Mononuclear cell (primary cell): ENCODE measurements around the gene ACTL7A. TPM values are rescaled to one million over a fixed set of nuclear protein-coding genes. Genes with fewer than 3 reads are reported as not detected.
"Not testable (repeated sequence)": the region's sequence is repeated elsewhere in the genome, so short reads cannot be mapped to it uniquely, and the experiment has no call there.

ENCODE experiments used
- H3K27me3 ChIP-seq: 2 replicates; pipeline ENCODE4 v1.6.0; 2011; ENCODE audit warnings: low read length, control low read depth; ENCODE audit not compliant: insufficient read depth
- H3K4me1 ChIP-seq: 2 replicates; pipeline ENCODE4 v1.5.1; 2011; ENCODE audit warnings: mild to moderate bottlenecking, low read length, control low read depth; ENCODE audit not compliant: insufficient read depth
- H3K4me3 ChIP-seq: 2 replicates; pipeline ENCODE4 v1.5.1; 2011; ENCODE audit warnings: mild to moderate bottlenecking, low read length, moderate library complexity
- H3K9me3 ChIP-seq: 2 replicates; pipeline ENCODE4 v1.5.1; 2011; ENCODE audit warnings: low read depth, mild to moderate bottlenecking, control low read depth, low read length
- total RNA-seq: library from RNA; depleted of rRNA; stranded (reverse); fragments of >200 nt; gene quantifications from one replicate; pipeline ENCODE4 v1.2.3, GENCODE V29; 2012

ACTL7A gene
- total RNA-seq, 1 donor: not detected

GRCh38 chr9:108838017-108838416 lies 24.0 kb upstream of the ACTL7A start:
- H3K4me3 ChIP-seq: no peak overlapping the region

GRCh38 chr9:108839561-108839960 lies 22.5 kb upstream of the ACTL7A start:
- not testable (repeated sequence) for H3K4me3 ChIP-seq, H3K9me3 ChIP-seq, H3K27me3 ChIP-seq
- H3K4me1 ChIP-seq: peaks cover 33% of the 10 kb centered on the region

More at GRCh38 chr9:108838017-108838416, 24.0 kb upstream of the ACTL7A start:
- Histone ChIP-seq H3K4me1 (peaks cover 32% of the 10 kb centered on the region), H3K27me3 (no peaks in the 10 kb centered on the region), H3K9me3 (no peaks in the 10 kb centered on the region)

DNA sequence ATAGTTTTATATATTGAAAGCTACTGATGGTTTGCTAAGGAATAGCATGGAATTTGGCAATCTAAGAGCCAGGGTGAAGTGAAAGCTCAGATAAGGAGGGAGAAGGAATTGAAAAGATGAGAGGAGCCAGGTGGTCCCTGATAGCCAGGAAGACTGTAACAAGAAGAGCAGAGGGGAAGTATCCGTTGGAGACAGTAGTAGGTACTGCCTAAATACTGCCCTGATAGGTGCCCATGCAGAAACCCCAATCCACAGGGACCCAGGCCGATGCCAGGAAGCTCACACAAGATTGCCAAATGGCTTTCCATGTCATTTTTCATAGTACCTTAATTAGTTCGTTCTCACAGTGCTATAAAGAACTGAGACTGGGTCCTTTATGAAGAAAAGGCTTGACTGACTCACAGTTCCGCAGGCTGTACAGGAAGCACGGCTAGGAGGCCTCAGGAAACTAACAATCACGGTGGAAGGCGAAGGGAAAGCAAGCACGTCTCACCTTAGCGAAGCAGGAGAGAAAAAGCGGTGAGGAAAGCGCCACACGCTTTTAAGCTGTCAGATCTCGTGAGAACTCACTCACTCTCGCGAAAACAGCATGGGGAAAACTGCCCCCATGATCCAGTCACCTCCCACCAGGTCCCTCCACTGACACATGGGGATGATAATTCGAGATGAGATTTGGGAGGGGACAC lies 19.3 kb upstream of the ACTL7A start:
- Histone ChIP-seq H3K27me3 (no peaks in the 10 kb centered on the region), H3K9me3 (no peaks in the 10 kb centered on the region), H3K4me3 (peak overlapping the region; percentile 19), H3K4me1 (peaks cover 20% of the 10 kb centered on the region)

DNA sequence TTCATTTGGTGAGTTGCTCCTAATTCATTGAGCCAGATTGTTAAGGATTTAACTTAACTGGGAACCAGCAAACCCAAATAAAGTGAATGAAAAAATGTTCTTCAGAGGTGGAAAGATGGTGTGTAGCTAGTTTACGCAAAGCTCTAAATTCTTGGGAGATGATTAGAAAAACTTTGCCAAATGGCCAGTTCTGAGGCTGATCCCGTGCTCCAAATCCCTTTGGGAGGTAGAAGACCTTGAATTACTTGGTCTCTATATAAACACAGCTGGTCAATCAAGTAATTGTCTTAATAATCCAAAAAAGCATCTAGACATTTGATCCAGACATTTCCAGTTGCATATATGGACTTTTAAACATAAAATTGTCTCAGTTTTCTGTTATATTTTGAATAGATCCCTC lies 17.7 kb upstream of the ACTL7A start:
- H3K9me3 ChIP-seq: no peaks in the 10 kb centered on the region
- H3K4me1 ChIP-seq: peaks cover 20% of the 10 kb centered on the region
- H3K4me3 ChIP-seq: no peak overlapping the region
- no peaks in the 10 kb centered on the region for H3K27me3 ChIP-seq

DNA sequence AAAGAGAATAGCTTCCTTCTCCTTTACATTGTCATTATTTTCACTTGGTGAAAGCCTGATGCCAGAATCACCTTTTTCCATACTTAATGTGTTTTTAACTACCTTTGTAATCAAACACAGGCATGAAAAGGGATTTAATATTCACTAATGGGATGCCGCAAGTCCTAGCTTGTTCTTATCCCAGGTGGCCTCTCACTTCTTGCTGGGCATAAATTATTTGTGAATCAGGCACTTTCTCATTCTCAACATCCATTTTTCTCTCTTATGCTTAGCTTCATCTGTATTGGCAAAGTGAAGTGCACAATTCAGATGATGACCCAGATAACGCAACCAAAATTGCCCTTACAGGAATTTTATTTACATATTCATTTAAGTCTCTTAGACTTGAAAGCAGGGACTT lies 17.2 kb upstream of the ACTL7A start:
- Histone ChIP-seq H3K4me3 (no peak overlapping the region), H3K4me1 (peaks cover 20% of the 10 kb centered on the region), H3K9me3 (no peaks in the 10 kb centered on the region), H3K27me3 (no peaks in the 10 kb centered on the region)

DNA sequence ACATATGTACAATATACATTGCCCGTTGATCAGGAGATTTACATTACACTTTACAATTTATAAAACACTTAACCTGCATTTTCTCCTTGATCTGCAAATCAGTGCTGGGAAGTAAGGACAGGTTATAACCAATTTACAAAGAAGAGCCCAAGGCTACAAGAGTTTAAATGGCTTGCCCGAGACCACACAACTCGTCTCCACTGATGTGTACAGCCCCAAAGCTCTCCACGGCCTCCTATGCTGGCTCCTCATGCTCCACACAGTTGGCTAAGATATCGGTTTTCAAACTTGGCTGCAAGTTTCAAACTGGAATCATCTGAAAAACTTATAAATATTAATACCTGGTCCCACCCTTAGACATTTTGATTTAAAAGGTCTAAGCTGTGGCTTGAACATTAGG lies 16.6 kb upstream of the ACTL7A start:
- peaks cover 20% of the 10 kb centered on the region for H3K4me1 ChIP-seq

DNA sequence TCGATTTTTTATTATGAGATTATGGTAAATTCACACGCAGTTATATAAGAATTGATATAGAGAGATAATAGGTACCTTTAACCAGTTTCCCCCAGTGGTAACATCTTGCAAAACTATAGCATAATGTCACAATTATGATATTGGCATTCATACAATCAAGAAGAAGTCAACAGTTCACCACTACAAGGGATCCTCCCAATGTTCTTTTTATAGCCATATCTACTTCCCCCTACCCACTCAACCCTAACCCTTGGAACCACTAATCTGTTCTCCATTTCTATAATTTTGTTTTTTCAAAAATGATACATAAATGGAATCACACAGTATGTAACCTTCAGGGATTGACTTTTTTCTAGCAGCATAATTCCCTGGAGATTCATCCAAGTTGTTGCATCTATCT lies 16.1 kb upstream of the ACTL7A start:
- Histone ChIP-seq H3K4me1 (peaks cover 20% of the 10 kb centered on the region), H3K4me3 (no peak overlapping the region), H3K9me3 (no peaks in the 10 kb centered on the region), H3K27me3 (no peaks in the 10 kb centered on the region)

More for the DNA sequence above, 16.6 kb upstream of the ACTL7A start:
- Histone ChIP-seq H3K4me3 (no peak overlapping the region), H3K9me3 (no peaks in the 10 kb centered on the region), H3K27me3 (no peaks in the 10 kb centered on the region)

DNA sequence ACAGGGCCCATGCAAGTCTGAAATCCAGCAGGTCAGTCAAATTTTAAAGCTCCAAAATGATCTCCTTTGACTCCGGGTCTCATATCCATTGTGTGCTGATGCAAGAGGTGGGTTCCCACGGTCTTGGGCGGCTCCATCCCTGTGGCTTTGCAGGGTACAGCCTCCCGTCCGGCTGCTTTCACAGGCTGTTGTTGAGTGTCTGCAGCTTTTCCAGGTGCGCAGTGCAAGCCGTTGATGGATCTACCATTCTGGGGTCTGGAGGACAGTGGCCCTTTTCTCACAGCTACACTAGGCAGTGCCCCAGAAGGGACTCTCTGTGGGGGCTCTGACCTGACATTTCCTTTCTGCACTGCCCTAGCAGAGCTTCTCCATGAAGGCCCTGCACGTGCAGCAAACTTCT lies 13.8 kb upstream of the ACTL7A start:
- H3K9me3 ChIP-seq, H3K4me3 ChIP-seq, H3K27me3 ChIP-seq, H3K4me1 ChIP-seq: not testable (repeated sequence)

DNA sequence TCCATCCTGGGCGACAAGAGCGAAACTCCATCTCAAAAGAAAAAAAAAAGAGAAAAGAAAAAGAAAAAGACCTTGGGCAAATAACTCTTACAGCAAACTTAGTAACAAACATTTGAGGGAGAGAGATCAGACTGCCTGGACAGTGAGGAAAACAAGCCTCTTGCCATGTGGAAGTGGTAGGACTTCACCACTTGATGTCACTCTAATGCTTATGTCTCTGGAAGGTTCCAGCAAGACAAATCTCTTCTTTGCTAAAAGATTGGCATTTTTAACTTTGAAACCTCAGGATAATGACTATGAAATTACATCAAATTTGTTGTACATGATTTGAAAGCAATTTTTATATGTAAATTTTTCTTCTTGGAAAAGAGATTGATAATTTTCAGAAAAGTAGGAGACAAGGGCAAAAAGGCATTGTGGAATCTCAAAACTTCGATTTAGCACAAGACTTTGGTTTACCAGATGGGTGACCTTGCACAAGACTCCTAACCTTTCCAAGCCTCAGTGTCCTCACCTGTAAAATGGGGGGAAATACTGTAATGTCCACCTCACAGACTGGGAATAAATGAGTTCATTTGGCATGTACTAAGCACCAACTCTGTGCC lies 11.7 kb upstream of the ACTL7A start:
- Histone ChIP-seq H3K4me1 (peaks cover 7% of the 10 kb centered on the region), H3K27me3 (no peaks in the 10 kb centered on the region), H3K9me3 (no peaks in the 10 kb centered on the region), H3K4me3 (no peak overlapping the region)

DNA sequence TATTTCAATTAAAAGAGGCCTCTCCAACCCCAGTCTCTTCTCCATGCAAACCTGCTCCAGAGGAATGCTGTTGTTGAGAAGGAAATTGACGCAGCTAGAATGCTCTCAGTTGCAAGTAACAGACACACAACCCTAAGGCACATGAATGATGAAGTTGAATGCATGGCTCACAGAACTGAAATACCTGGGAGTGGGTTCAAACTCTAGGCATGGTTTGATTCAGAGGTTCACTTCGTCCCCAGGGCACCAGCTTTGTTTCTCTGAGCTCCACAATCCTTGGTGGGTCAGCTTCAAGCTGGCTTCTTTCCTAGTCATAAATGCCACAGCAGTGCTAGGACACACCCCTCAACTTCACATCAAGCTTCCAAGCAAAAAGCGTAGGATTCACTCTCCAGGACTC lies 10.9 kb upstream of the ACTL7A start:
- H3K27me3 ChIP-seq: no peaks in the 10 kb centered on the region
- no peaks in the 10 kb centered on the region for H3K9me3 ChIP-seq
- H3K4me3 ChIP-seq: no peak overlapping the region
- H3K4me1 ChIP-seq: peaks cover 4% of the 10 kb centered on the region

DNA sequence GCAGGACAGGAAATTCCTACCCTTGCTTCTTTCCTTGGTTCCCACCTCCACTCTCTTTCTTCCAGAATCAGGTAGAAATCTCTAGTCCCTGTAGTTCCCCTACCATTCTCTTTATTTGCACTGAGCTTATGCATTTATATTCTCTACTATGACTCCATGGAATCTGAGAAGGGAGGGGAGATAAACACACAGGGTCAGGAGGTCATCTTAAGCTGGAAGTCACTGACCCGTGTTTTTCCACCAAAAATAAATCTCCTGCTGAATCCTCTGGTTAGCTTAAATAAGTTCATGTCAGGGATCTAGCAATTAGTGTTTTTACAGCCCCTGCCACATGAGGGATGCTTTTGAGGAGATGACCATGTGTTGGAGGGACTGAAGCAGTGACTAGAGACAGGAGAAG lies 10.0 kb upstream of the ACTL7A start:
- Histone ChIP-seq H3K9me3 (no peaks in the 10 kb centered on the region), H3K27me3 (no peaks in the 10 kb centered on the region), H3K4me3 (no peak overlapping the region), H3K4me1 (no peaks in the 10 kb centered on the region)

DNA sequence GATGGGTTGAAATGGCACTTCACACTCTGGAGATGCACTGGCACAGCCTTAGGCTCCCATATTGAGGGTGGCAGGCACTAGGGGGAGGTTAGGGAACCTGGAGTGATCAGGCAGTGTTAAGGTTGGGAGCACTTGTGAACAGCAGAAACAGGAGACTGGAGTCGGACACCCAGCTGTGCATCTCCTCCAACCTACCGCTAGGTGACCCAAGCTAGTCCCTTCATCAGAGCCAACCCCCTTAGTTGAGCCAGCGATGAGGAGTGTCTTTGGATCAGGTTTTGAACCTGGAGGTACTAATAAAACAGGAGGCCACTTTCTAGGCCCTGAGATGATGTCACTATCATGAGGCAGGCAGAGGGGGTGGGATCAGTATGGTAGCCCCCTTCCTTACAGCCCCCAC lies 8.0 kb upstream of the ACTL7A start:
- H3K9me3 ChIP-seq: no peaks in the 10 kb centered on the region
- no peak overlapping the region for H3K4me3 ChIP-seq
- no peaks in the 10 kb centered on the region for H3K27me3 ChIP-seq
- H3K4me1 ChIP-seq: no peaks in the 10 kb centered on the region

DNA sequence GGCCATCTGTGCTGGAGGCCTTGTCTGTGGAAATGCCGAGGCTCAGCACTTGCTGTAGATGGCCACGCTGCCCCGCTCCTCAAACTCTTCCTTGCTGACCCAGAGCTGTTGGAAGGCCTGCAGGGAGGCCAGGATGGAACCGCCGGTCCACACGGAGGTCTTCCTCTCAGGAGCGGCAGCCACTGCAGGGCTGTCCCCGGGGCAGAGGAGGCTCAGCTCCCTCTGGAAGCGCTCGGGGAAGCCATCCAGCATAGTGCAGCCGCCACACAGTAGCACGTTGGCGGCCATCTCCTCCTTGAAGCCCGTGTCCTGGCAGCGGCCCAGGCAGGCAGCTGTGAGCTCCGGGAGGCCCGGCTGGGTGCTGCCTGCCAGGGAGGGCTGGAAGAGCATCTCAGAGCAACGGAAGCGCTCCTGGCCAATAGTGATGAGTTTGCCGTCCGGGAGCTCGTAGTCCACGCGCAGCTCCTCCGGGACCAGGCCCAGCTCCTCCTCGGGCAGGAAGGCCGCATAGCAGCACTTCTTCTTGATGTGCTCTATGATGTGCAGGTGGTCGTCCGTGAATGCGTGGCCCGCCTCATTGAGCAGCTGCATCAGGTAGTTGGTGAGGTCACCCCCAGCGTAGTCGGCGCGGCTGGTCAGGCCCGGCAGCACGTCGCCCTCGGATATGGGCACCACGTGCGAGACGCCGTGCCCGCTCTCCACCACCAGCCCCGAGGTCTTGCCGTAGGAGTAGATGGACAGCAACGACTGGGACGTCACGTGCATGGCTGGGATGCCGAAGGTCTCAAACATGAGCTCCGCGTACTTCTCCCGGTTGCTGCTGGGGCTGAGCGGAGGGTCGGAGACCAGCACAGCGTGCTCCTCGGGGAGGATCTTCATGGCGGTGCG lies 7.2 kb upstream of the ACTL7A start:
- no peaks in the 10 kb centered on the region for H3K9me3 ChIP-seq
- no peaks in the 10 kb centered on the region for H3K27me3 ChIP-seq
- no peak overlapping the region for H3K4me3 ChIP-seq
- no peaks in the 10 kb centered on the region for H3K4me1 ChIP-seq

DNA sequence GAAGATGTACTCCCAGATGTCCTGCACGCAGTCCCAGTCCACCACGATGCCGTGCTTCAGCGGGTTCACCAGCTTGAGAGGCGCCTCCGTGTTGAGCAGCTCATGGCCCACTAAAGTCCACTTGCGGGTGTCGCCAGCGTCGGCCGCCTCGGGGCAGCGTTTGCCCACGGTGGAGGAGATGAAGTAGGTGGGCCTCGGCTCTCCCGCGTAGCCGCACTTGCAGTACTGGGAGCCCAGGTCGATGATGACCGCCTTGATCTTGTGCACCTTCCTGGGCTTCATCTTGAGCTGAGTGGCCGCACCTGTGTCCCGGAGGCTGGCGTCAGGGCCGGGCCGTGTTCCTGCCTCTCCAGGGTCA lies 6.6 kb upstream of the ACTL7A start:
- Histone ChIP-seq H3K4me1 (no peaks in the 10 kb centered on the region), H3K27me3 (no peaks in the 10 kb centered on the region), H3K4me3 (no peak overlapping the region), H3K9me3 (no peaks in the 10 kb centered on the region)

DNA sequence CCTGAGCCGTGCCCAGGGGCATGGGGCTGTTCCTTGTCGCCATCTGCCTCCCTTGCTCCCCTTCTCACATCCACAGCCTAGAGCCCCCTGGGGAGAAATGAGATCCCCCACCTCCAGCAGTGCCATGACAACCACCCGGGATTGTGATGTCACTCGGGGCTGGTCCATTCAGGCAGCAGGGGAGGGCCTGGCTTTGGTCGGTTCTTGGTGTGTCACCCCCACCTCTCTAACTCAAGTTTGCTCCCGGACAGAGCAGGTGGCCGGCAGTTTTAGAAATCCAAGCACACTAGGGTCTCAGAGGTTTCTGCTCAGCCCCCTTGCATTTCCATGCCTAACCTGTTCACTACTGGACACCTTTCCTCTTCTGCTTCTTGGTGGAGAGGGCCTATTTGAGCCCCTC lies 6.2 kb upstream of the ACTL7A start, which contains the start of gene ACTL7B:
TSS of gene ACTL7B (minus strand) at position 99 of the 400 bp plus-strand sequence. CDS start at position 43, 56 bp downstream.
- Histone ChIP-seq H3K4me3 (no peak within 1 kb of the TSS), H3K9me3 (no peaks in the 10 kb centered on the region), H3K27me3 (no peaks in the 10 kb centered on the region), H3K4me1 (no peaks in the 10 kb centered on the region)
